Astrocyte (in vitro differentiated cells and primary cell): ENCODE measurements around the gene FN1. TPM values are rescaled to one million over a fixed set of nuclear protein-coding genes. Genes with fewer than 3 reads are reported as not detected.
"Not testable (repeated sequence)": the region's sequence is repeated elsewhere in the genome, so short reads cannot be mapped to it uniquely, and the experiment has no call there.

Experiments
- DNase-seq: peaks from one replicate; pipeline ENCODE4 v3.0.0-alpha.2; 2010; ENCODE audit warnings: low read depth
- FAIRE-seq: peaks from 2 replicates; lab custom pipeline; 2011; peaks lifted over from hg19 to GRCh38; lab: Jason Lieb, UNC
- H2AFZ ChIP-seq: 2 replicates; pipeline ENCODE4 v1.6.0; 2012; ENCODE audit warnings: low read depth, low read length, inconsistent platforms
- H3K27ac ChIP-seq: 2 replicates; pipeline ENCODE4 v1.5.1; 2011; ENCODE audit warnings: low read depth, low read length, inconsistent platforms
- H3K27me3 ChIP-seq: 2 replicates; pipeline ENCODE4 v1.6.0; 2011; ENCODE audit warnings: low read length, inconsistent platforms; ENCODE audit not compliant: insufficient read depth
- H3K36me3 ChIP-seq: 2 replicates; pipeline ENCODE4 v1.5.1; 2011; ENCODE audit warnings: low read length, inconsistent platforms; ENCODE audit not compliant: insufficient read depth
- H3K4me1 ChIP-seq: 2 replicates; pipeline ENCODE4 v1.5.1; 2011; ENCODE audit warnings: low read length, inconsistent platforms; ENCODE audit not compliant: insufficient read depth
- H3K4me2 ChIP-seq: 2 replicates; pipeline ENCODE4 v1.6.0; 2012; ENCODE audit warnings: low read length, inconsistent platforms
- H3K4me3 ChIP-seq: 2 replicates; pipeline ENCODE4 v1.5.1; 2011; ENCODE audit warnings: low read depth, mild to moderate bottlenecking, low read length, inconsistent platforms; ENCODE audit not compliant: insufficient read depth
- H3K79me2 ChIP-seq: 2 replicates; pipeline ENCODE4 v1.6.0; 2012; ENCODE audit warnings: mild to moderate bottlenecking, low read length, inconsistent platforms; ENCODE audit not compliant: insufficient read depth
- H3K9ac ChIP-seq: 2 replicates; pipeline ENCODE4 v1.6.0; 2012; ENCODE audit warnings: mild to moderate bottlenecking, low read length, inconsistent platforms
- H3K9me3 ChIP-seq: 2 replicates; pipeline ENCODE4 v1.5.1; 2012; ENCODE audit warnings: low read depth, mild to moderate bottlenecking, low read length, inconsistent platforms; ENCODE audit not compliant: insufficient read depth
- H4K20me1 ChIP-seq: 2 replicates; pipeline ENCODE4 v1.6.0; 2012; ENCODE audit warnings: low read length, inconsistent platforms; ENCODE audit not compliant: insufficient read depth
- H3K27ac Mint-ChIP-seq: one replicate; pipeline ENCODE4 v1.8.0; 2021; ENCODE audit warnings: mild to moderate bottlenecking, mixed read lengths; ENCODE audit not compliant: unreplicated experiment
- H3K27me3 Mint-ChIP-seq: one replicate; pipeline ENCODE4 v1.8.0; 2021; ENCODE audit warnings: low read depth, mixed read lengths; ENCODE audit not compliant: unreplicated experiment
- H3K36me3 Mint-ChIP-seq: one replicate; pipeline ENCODE4 v1.8.0; 2021; ENCODE audit warnings: low read depth, mixed read lengths; ENCODE audit not compliant: unreplicated experiment
- H3K4me1 Mint-ChIP-seq: one replicate; pipeline ENCODE4 v1.8.0; 2021; ENCODE audit warnings: low read depth, mixed read lengths; ENCODE audit not compliant: unreplicated experiment
- H3K4me3 Mint-ChIP-seq: one replicate; pipeline ENCODE4 v1.8.0; 2021; ENCODE audit warnings: mild to moderate bottlenecking, moderate library complexity, mixed read lengths; ENCODE audit not compliant: unreplicated experiment
- H3K9me3 Mint-ChIP-seq: one replicate; pipeline ENCODE4 v1.8.0; 2021; ENCODE audit warnings: mild to moderate bottlenecking, mixed read lengths; ENCODE audit not compliant: unreplicated experiment
- CTCF ChIP-seq: IDR thresholded peaks from 2 replicates; pipeline ENCODE4 v1.5.1; 2011; ENCODE audit warnings: low read depth, mild to moderate bottlenecking, inconsistent platforms, low read length, moderate library complexity; ENCODE audit not compliant: insufficient read depth
- EZH2 ChIP-seq: IDR thresholded peaks from 2 replicates; pipeline ENCODE4 v1.6.1; 2012; ENCODE audit warnings: mild to moderate bottlenecking, low read length, inconsistent platforms; ENCODE audit not compliant: insufficient read depth
- total RNA-seq: library from RNA; stranded (reverse); gene quantifications from 2 replicates; pipeline ENCODE4 v1.2.1, GENCODE V29; 2021

The FN1 gene
- total RNA-seq, 1 donor from 2014 or later: 17,010 TPM

- no peak for FAIRE-seq
- no peaks in the 10 kb centered on the region for H3K27me3 Mint-ChIP-seq
- no peak overlapping the region for H3K27ac Mint-ChIP-seq
Observed at GRCh38 chr2:215313255-215313613, 122.6 kb downstream of the FN1 start.

GRCh38 chr2:215311625-215312396 is 124.1 kb downstream of the FN1 start, which contains the start of gene ATIC:
TSS of gene ATIC (plus strand) at chr2:215312059. CDS start at chr2:215312143, 84 bp downstream.
- Histone ChIP-seq H3K4me2 (peak within 1 kb of the TSS; percentile 93), H3K9ac (peak within 1 kb of the TSS; percentile 85)

More at GRCh38 chr2:215313255-215313613, 122.6 kb downstream of the FN1 start:
- no peaks in the 10 kb centered on the region for H3K9me3 ChIP-seq
- H3K36me3 ChIP-seq: peaks cover 15% of the 10 kb centered on the region
- peak overlapping the region; percentile 93 for H3K4me2 ChIP-seq
- TF ChIP-seq CTCF: no peak
- TF ChIP-seq EZH2: no peak
- H3K27me3 ChIP-seq: no peaks in the 10 kb centered on the region
- no peaks in the 10 kb centered on the region for H4K20me1 ChIP-seq
- Mint-ChIP-seq H3K36me3 (peaks cover 16% of the 10 kb centered on the region), H3K4me1 (peaks cover 9% of the 10 kb centered on the region), H3K4me3 (peak overlapping the region; percentile 94), H3K9me3 (no peaks in the 10 kb centered on the region)
- H2AFZ ChIP-seq: no peak overlapping the region
- no peak for DNase-seq
- no peak overlapping the region for H3K27ac ChIP-seq
- no peak overlapping the region for H3K9ac ChIP-seq
- H3K79me2 ChIP-seq: peaks cover 40% of the 10 kb centered on the region
- H3K4me1 ChIP-seq: peaks cover 10% of the 10 kb centered on the region
- peak overlapping the region; percentile 96 for H3K4me3 ChIP-seq

GRCh38 chr2:215311259-215311624 is 124.6 kb downstream of the FN1 start:
- H3K27ac Mint-ChIP-seq: peak overlapping the region; percentile 34
- not testable (repeated sequence) for H3K9me3 Mint-ChIP-seq
- H3K9ac ChIP-seq: peak overlapping the region; percentile 85

More at GRCh38 chr2:215311625-215312396, 124.1 kb downstream of the FN1 start, which contains the start of gene ATIC:
- Histone ChIP-seq H2AFZ (peak within 1 kb of the TSS; percentile 99), H4K20me1 (no peaks in the 10 kb centered on the region), H3K27ac (peak within 1 kb of the TSS; percentile 85), H3K9me3 (no peaks in the 10 kb centered on the region), H3K4me1 (peaks cover 10% of the 10 kb centered on the region), H3K4me3 (peak within 1 kb of the TSS; percentile 96), H3K36me3 (peaks cover 9% of the 10 kb centered on the region), H3K27me3 (peaks cover 3% of the 10 kb centered on the region), H3K79me2 (peaks cover 40% of the 10 kb centered on the region)
- H3K27me3 Mint-ChIP-seq: no peaks in the 10 kb centered on the region
- DNase-seq: peak; percentile 87
- no peak for TF ChIP-seq CTCF
- TF ChIP-seq EZH2: no peak
- H3K9me3 Mint-ChIP-seq: no peaks in the 10 kb centered on the region
- peaks cover 9% of the 10 kb centered on the region for H3K4me1 Mint-ChIP-seq
- H3K36me3 Mint-ChIP-seq: peaks cover 16% of the 10 kb centered on the region
- no peak for FAIRE-seq
- H3K4me3 Mint-ChIP-seq: peak within 1 kb of the TSS; percentile 94
- H3K27ac Mint-ChIP-seq: peak within 1 kb of the TSS; percentile 93

More at GRCh38 chr2:215311259-215311624, 124.6 kb downstream of the FN1 start:
- FAIRE-seq, H4K20me1 ChIP-seq, DNase-seq, H3K9me3 ChIP-seq, H3K27me3 ChIP-seq, H3K4me1 Mint-ChIP-seq, H3K27me3 Mint-ChIP-seq, H3K36me3 ChIP-seq: not testable (repeated sequence)
- Histone ChIP-seq H3K4me1 (peaks cover 10% of the 10 kb centered on the region), H2AFZ (peak overlapping the region; percentile 99), H3K79me2 (peaks cover 36% of the 10 kb centered on the region), H3K27ac (peak overlapping the region; percentile 85), H3K4me3 (peak overlapping the region; percentile 96), H3K4me2 (peak overlapping the region; percentile 93)
- peaks cover 16% of the 10 kb centered on the region for H3K36me3 Mint-ChIP-seq
- H3K4me3 Mint-ChIP-seq: peak overlapping the region; percentile 79

Other genes with a start within 250 kb of the FN1 start
- 59.9 and 61.1 TPM in 2 replicates for gene ATIC, start 124.0 kb downstream of the FN1 start, total RNA-seq